Spleen (tissue), 7 donors: ENCODE results near the gene CDKN2D.

ENCODE experiments used
- POLR2AphosphoS5 ChIP-seq, 3 donors: sonication (generic); formaldehyde crosslinking; IDR thresholded peaks; one replicate each; pipeline ENCODE4 v1.5.1; 2017; ENCODE audit warnings: antibody characterized with exemption in 3 of 3
- TF ChIP-seq, protein P1 (sequence below), 11 experiments: fragments of 200-600 bp in 7 of 11; fragments of 450-650 bp in 4 of 11; sonication (generic) in 4 of 11; IDR thresholded peaks in 8 of 11; conservative IDR thresholded peaks in 3 of 11; 1 replicate in 7 of 11; 2 replicates in 4 of 11; pipeline versions ENCODE4 v1.4.0 to v1.8.0; 2016 to 2021; ENCODE audit warnings: antibody characterized with exemption in 11 of 11, inconsistent platforms in 4 of 11, mild to moderate bottlenecking in 1 of 11
- donor health status: DM: no; HTN: no; CAD: no; lungs with moderate emphysema.
- donor health status: DM: no; HTN: no; CAD: no.
- donor health status: DM: no; HTN: no; CAD: no.

- TF ChIP-seq POLR2AphosphoS5 (IDR thresholded peaks at IDR 0.05), result no peak
- TF ChIP-seq, protein P1, sequence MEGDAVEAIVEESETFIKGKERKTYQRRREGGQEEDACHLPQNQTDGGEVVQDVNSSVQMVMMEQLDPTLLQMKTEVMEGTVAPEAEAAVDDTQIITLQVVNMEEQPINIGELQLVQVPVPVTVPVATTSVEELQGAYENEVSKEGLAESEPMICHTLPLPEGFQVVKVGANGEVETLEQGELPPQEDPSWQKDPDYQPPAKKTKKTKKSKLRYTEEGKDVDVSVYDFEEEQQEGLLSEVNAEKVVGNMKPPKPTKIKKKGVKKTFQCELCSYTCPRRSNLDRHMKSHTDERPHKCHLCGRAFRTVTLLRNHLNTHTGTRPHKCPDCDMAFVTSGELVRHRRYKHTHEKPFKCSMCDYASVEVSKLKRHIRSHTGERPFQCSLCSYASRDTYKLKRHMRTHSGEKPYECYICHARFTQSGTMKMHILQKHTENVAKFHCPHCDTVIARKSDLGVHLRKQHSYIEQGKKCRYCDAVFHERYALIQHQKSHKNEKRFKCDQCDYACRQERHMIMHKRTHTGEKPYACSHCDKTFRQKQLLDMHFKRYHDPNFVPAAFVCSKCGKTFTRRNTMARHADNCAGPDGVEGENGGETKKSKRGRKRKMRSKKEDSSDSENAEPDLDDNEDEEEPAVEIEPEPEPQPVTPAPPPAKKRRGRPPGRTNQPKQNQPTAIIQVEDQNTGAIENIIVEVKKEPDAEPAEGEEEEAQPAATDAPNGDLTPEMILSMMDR (IDR thresholded peaks at IDR 0.05 in 8 of 11, conservative IDR thresholded peaks at IDR 0.05 in 3 of 11), result no peak
Observed at GRCh38 chr19:10617409-10618121, 48.8 kb upstream of the CDKN2D start.
